ENCODE results near the gene KCNH1. TPM values are rescaled to one million over a fixed set of nuclear protein-coding genes. Genes with fewer than 3 reads are reported as not detected.

The KCNH1 gene
- total RNA-seq, 1 experiment from 2014 or later = not detected

- H3K27ac ChIP-seq (ENCODE audit: low read depth, low read length, poor library complexity, severe bottlenecking) = no peak overlapping the region
- ChIA-PET CTCF (no interaction called here), POLR2A (ENCODE audit: low non-redundant PET) (no interaction called here)
- intact Hi-C loops (cut with micrococcal nuclease; ENCODE audit: unreplicated experiment) = no loop called here
- H3K36me3 ChIP-seq (ENCODE audit: insufficient read depth, low read length, poor library complexity, severe bottlenecking) = no peaks in the 10 kb centered on the region
- no peak overlapping the region for H3K4me3 ChIP-seq (ENCODE audit: low read depth, low read length, poor library complexity, severe bottlenecking)
- no peaks in the 10 kb centered on the region for H3K27me3 ChIP-seq (replicated peaks; ENCODE audit: insufficient read depth, low read depth, low read length, poor library complexity)
- no peaks in the 10 kb centered on the region for H3K4me1 ChIP-seq (ENCODE audit: insufficient read depth, low read length, poor library complexity, severe bottlenecking)
- BruUV-seq (replicated peaks) = no TSS peak
- no peaks in the 10 kb centered on the region for H3K9me3 ChIP-seq (ENCODE audit: low read depth, low read length, poor library complexity, severe bottlenecking)
- TF ChIP-seq EZH2 (IDR thresholded peaks at IDR 0.05; ENCODE audit: borderline replicate concordance, low read depth, low read length, poor library complexity, severe bottlenecking) (no peak), CTCF (conservative IDR thresholded peaks at IDR 0.05; ENCODE audit: low read depth, low read length) (no peak)
- DNase-seq (ENCODE audit: low spot score) = no peak
Observed at GRCh38 chr1:210853276-210853675, 280.7 kb downstream of the KCNH1 start.

DNA sequence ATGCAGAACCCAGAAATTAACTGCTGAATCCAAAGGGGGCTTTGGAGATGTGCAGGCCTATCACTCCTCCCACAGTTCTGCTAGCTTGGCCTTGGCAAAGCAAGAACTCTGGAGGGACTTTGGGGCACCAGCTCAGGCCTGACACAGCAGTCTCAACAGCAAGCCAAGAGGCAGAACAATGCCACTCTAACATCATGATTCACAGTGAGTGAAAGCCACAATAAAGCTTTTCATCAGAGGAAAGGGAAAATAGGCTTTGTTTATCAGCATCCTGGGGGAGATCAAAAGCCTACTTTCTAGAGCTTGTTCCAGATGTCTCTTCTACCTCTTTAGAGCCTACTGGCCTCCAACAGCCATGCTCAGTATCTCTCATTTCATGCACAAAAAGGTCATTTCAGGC is 283.4 kb downstream of the KCNH1 start:
- Histone ChIP-seq H3K4me3 (ENCODE audit: low read depth, low read length, poor library complexity, severe bottlenecking) (no peak overlapping the region), H3K36me3 (ENCODE audit: insufficient read depth, low read length, poor library complexity, severe bottlenecking) (no peaks in the 10 kb centered on the region), H3K27ac (ENCODE audit: low read depth, low read length, poor library complexity, severe bottlenecking) (no peak overlapping the region), H3K9me3 (ENCODE audit: low read depth, low read length, poor library complexity, severe bottlenecking) (no peaks in the 10 kb centered on the region), H3K27me3 (replicated peaks; ENCODE audit: insufficient read depth, low read depth, low read length, poor library complexity) (no peaks in the 10 kb centered on the region), H3K4me1 (ENCODE audit: insufficient read depth, low read length, poor library complexity, severe bottlenecking) (no peaks in the 10 kb centered on the region)
- ChIA-PET POLR2A (ENCODE audit: low non-redundant PET) (no interaction called here), CTCF (no interaction called here)
- no peak for DNase-seq (ENCODE audit: low spot score)
- no TSS peak for BruUV-seq (replicated peaks)
- intact Hi-C loops (cut with micrococcal nuclease; ENCODE audit: unreplicated experiment) = no loop called here
- TF ChIP-seq CTCF (conservative IDR thresholded peaks at IDR 0.05; ENCODE audit: low read depth, low read length) (no peak), EZH2 (IDR thresholded peaks at IDR 0.05; ENCODE audit: borderline replicate concordance, low read depth, low read length, poor library complexity, severe bottlenecking) (no peak)

DNA sequence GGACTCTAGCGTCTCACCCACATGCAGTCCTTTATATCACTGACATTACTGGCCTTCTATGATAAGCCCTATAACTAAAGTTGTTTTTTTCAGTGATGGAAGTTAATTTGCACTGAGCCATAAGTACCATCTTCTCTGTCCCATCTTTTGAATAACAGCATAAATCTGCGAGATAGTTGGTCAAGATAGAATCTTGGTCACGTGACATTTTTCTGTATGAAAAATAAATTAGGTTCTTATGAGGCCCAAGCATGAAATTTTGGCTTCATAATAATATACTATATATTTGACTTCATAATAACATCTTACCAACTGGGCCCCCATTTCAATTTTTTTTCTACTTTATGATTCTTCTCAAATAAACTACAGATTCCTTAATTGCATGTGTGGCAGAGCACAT is 285.5 kb downstream of the KCNH1 start:
- no peak for TF ChIP-seq EZH2 (IDR thresholded peaks at IDR 0.05; ENCODE audit: borderline replicate concordance, low read depth, low read length, poor library complexity, severe bottlenecking)
- TF ChIP-seq CTCF (conservative IDR thresholded peaks at IDR 0.05; ENCODE audit: low read depth, low read length) = no peak
- Histone ChIP-seq H3K9me3 (ENCODE audit: low read depth, low read length, poor library complexity, severe bottlenecking) (no peaks in the 10 kb centered on the region), H3K27me3 (replicated peaks; ENCODE audit: insufficient read depth, low read depth, low read length, poor library complexity) (peaks cover 3% of the 10 kb centered on the region), H3K4me1 (ENCODE audit: insufficient read depth, low read length, poor library complexity, severe bottlenecking) (no peaks in the 10 kb centered on the region), H3K27ac (ENCODE audit: low read depth, low read length, poor library complexity, severe bottlenecking) (no peak overlapping the region), H3K4me3 (ENCODE audit: low read depth, low read length, poor library complexity, severe bottlenecking) (no peak overlapping the region), H3K36me3 (ENCODE audit: insufficient read depth, low read length, poor library complexity, severe bottlenecking) (no peaks in the 10 kb centered on the region)
- no TSS peak for BruUV-seq (replicated peaks)
- POLR2A ChIA-PET (ENCODE audit: low non-redundant PET) = no interaction called here
- no peak for DNase-seq (ENCODE audit: low spot score)
- intact Hi-C loops (cut with micrococcal nuclease; ENCODE audit: unreplicated experiment) = no loop called here
- CTCF ChIA-PET = no interaction called here

Data from A673 (cell line).